BLaER1 treated with 17β-estradiol and CSF1 and Interleukin-3, amounts not matched to agents 10 nM and 100 nM (cell line): ENCODE data around the gene MISP3.
"Not testable (repeated sequence)": the region's sequence is repeated elsewhere in the genome, so short reads cannot be mapped to it uniquely, and the experiment has no call there.

Experiments
- H3K27ac ChIP-seq, 11 experiments: shearing (Covaris generic); formaldehyde crosslinking; 2 replicates each; pipeline ENCODE4 v1.8.1; 2022
- H3K27me3 ChIP-seq, 11 experiments: shearing (Covaris generic); formaldehyde crosslinking; 2 replicates each; pipeline ENCODE4 v1.8.1; 2022
- H3K36me3 ChIP-seq, 11 experiments: shearing (Covaris generic); formaldehyde crosslinking; 2 replicates each; pipeline ENCODE4 v1.8.1; 2022
- H3K4me1 ChIP-seq, 10 experiments: shearing (Covaris generic); formaldehyde crosslinking; 2 replicates each; pipeline ENCODE4 v1.8.1; 2022
- H3K4me2 ChIP-seq, 11 experiments: shearing (Covaris generic); formaldehyde crosslinking; 2 replicates each; pipeline ENCODE4 v1.8.1; 2022
- H3K4me3 ChIP-seq, 10 experiments: shearing (Covaris generic); formaldehyde crosslinking; 2 replicates each; pipeline ENCODE4 v1.8.1; 2022
- H3K9ac ChIP-seq, 11 experiments: shearing (Covaris generic); formaldehyde crosslinking; 2 replicates each; pipeline ENCODE4 v1.8.1; 2022
- H3K9me3 ChIP-seq, 11 experiments: shearing (Covaris generic); formaldehyde crosslinking; replicated peaks in 1 of 11; 2 replicates each; pipeline ENCODE4 v1.8.1; 2022
- H4K20me1 ChIP-seq, 11 experiments: shearing (Covaris generic); formaldehyde crosslinking; 2 replicates each; pipeline ENCODE4 v1.8.1; 2022
- Cebpa-rat ChIP-seq, 11 experiments: shearing (Covaris generic); IDR thresholded peaks; 2 replicates each; pipeline ENCODE4 v1.8.1; 2022

MISP3 gene

GRCh38 chr19:14072535-14073260, at the start of gene MISP3:
TSS of gene MISP3 (plus strand) at chr19:14072786. CDS start at chr19:14073310, 524 bp downstream.
- no peak for TF ChIP-seq Cebpa-rat (IDR thresholded peaks at IDR 0.05)
- peak within 1 kb of the TSS in 6 of 11 experiments; percentile 17 to 55 (median 50); a peak in 10 of 22 replicates for H3K27ac ChIP-seq
- no peaks in the 10 kb centered on the region for H3K9me3 ChIP-seq
- no peaks in the 10 kb centered on the region for H3K36me3 ChIP-seq
- peaks cover 34 to 61% (median 47%) of the 10 kb centered on the region in 10 experiments for H3K4me1 ChIP-seq
- peak within 1 kb of the TSS; percentile 48 to 80 (median 72) for H3K9ac ChIP-seq
- H4K20me1 ChIP-seq: peaks cover 0 to 9% (median 0%) of the 10 kb centered on the region in 11 experiments; a peak in 6 of 22 replicates
- peak within 1 kb of the TSS; percentile 90 to 100 (median 99) for H3K4me2 ChIP-seq
- H3K4me3 ChIP-seq: peak within 1 kb of the TSS; percentile 58 to 87 (median 68)
- H3K27me3 ChIP-seq: peaks cover 15 to 38% (median 34%) of the 10 kb centered on the region in 11 experiments; a peak in 21 of 22 replicates

- Histone ChIP-seq H3K4me1 (peaks cover 24 to 66% (median 32%) of the 10 kb centered on the region in 10 experiments), H3K9ac (peak overlapping the region in 5 of 11 experiments; percentile 14 to 38 (median 28); a peak in 5 of 22 replicates), H3K36me3 (no peaks in the 10 kb centered on the region), H3K9me3 (no peaks in the 10 kb centered on the region), H3K4me2 (peak overlapping the region in 9 of 11 experiments; percentile 11 to 66 (median 54); a peak in 14 of 22 replicates), H3K4me3 (no peak overlapping the region), H3K27me3 (no peaks in the 10 kb centered on the region), H4K20me1 (no peaks in the 10 kb centered on the region), H3K27ac (peak overlapping the region in 10 of 11 experiments; percentile 13 to 70 (median 53); a peak in 17 of 22 replicates)
- no peak for TF ChIP-seq Cebpa-rat (IDR thresholded peaks at IDR 0.05)
Measured at GRCh38 chr19:14023404-14024235, 49.0 kb upstream of the MISP3 start.

- Histone ChIP-seq H3K4me1 (peaks cover 22 to 64% (median 33%) of the 10 kb centered on the region in 10 experiments), H3K4me2 (peak overlapping the region in 4 of 11 experiments; percentile 17 to 55 (median 48); a peak in 6 of 22 replicates)
Measured at GRCh38 chr19:14026652-14027192, 45.9 kb upstream of the MISP3 start.

GRCh38 chr19:14027856-14028450, 44.6 kb upstream of the MISP3 start, which contains the start of gene RLN3:
TSS of gene RLN3 (plus strand) at chr19:14028148. CDS start at chr19:14028205, 57 bp downstream.
- Histone ChIP-seq H4K20me1 (no peaks in the 10 kb centered on the region), H3K4me2 (peak within 1 kb of the TSS in 9 of 11 experiments; percentile 6 to 56 (median 29); a peak in 15 of 22 replicates), H3K4me1 (peaks cover 31 to 72% (median 40%) of the 10 kb centered on the region in 10 experiments), H3K9ac (no peak within 1 kb of the TSS), H3K4me3 (no peak within 1 kb of the TSS), H3K27me3 (peaks cover 0 to 14% (median 0%) of the 10 kb centered on the region in 11 experiments; a peak in 7 of 22 replicates), H3K9me3 (no peaks in the 10 kb centered on the region), H3K36me3 (no peaks in the 10 kb centered on the region), H3K27ac (no peak within 1 kb of the TSS)
- TF ChIP-seq Cebpa-rat (IDR thresholded peaks at IDR 0.05): no peak

More at GRCh38 chr19:14026652-14027192, 45.9 kb upstream of the MISP3 start:
- H3K4me3 ChIP-seq, H3K9ac ChIP-seq, H3K36me3 ChIP-seq, H3K9me3 ChIP-seq, H4K20me1 ChIP-seq: not testable (repeated sequence)
- Histone ChIP-seq H3K27ac (0 out of 22 replicates have a peak overlapping the region, but pooled peaks of 1 of the 11 experiments have one; percentile 13), H3K27me3 (peaks cover 0 to 14% (median 0%) of the 10 kb centered on the region in 11 experiments; a peak in 7 of 22 replicates)

GRCh38 chr19:14028901-14029300, 43.7 kb upstream of the MISP3 start:
- TF ChIP-seq Cebpa-rat (IDR thresholded peaks at IDR 0.05): no peak
- H3K9me3 ChIP-seq: no peaks in the 10 kb centered on the region
- peak overlapping the region in 9 of 11 experiments; percentile 6 to 56 (median 29); a peak in 12 of 22 replicates for H3K4me2 ChIP-seq
- H3K27ac ChIP-seq: no peak overlapping the region
- peaks cover 0 to 14% (median 0%) of the 10 kb centered on the region in 11 experiments; a peak in 7 of 22 replicates for H3K27me3 ChIP-seq
- H3K36me3 ChIP-seq: no peaks in the 10 kb centered on the region
- H3K4me1 ChIP-seq: peaks cover 25 to 64% (median 32%) of the 10 kb centered on the region in 10 experiments
- no peaks in the 10 kb centered on the region for H4K20me1 ChIP-seq
- H3K9ac ChIP-seq: no peak overlapping the region
- no peak overlapping the region for H3K4me3 ChIP-seq

GRCh38 chr19:14030997-14031718, 41.4 kb upstream of the MISP3 start:
- peak overlapping the region; percentile 69 to 84 (median 81) for H3K9ac ChIP-seq
- H3K9me3 ChIP-seq: no peaks in the 10 kb centered on the region
- peak overlapping the region; percentile 87 to 99 (median 93) for H3K4me2 ChIP-seq
- peak overlapping the region in 9 of 11 experiments; percentile 63 to 86 (median 74); a peak in 16 of 22 replicates for H3K27ac ChIP-seq
- TF ChIP-seq Cebpa-rat (IDR thresholded peaks at IDR 0.05): no peak
- H3K27me3 ChIP-seq: peaks cover 0 to 14% (median 0%) of the 10 kb centered on the region in 11 experiments; a peak in 7 of 22 replicates
- peaks cover 0 to 7% (median 0%) of the 10 kb centered on the region in 11 experiments; a peak in 2 of 22 replicates for H3K36me3 ChIP-seq
- H4K20me1 ChIP-seq: no peaks in the 10 kb centered on the region
- peaks cover 15 to 41% (median 26%) of the 10 kb centered on the region in 10 experiments for H3K4me1 ChIP-seq
- peak overlapping the region; percentile 66 to 79 (median 71) for H3K4me3 ChIP-seq

GRCh38 chr19:14031719-14032480, 40.7 kb upstream of the MISP3 start, which contains the start of gene IL27RA:
TSS of gene IL27RA (plus strand) at chr19:14031762. CDS start at chr19:14031873, 111 bp downstream.
- Histone ChIP-seq H3K4me3 (peak within 1 kb of the TSS; percentile 66 to 79 (median 71)), H3K4me2 (peak within 1 kb of the TSS; percentile 87 to 99 (median 93)), H4K20me1 (no peaks in the 10 kb centered on the region), H3K27ac (peak within 1 kb of the TSS; percentile 38 to 86 (median 72); a peak in 21 of 22 replicates), H3K4me1 (peaks cover 8 to 34% (median 26%) of the 10 kb centered on the region in 10 experiments), H3K9ac (peak within 1 kb of the TSS; percentile 69 to 84 (median 81)), H3K9me3 (no peaks in the 10 kb centered on the region), H3K27me3 (peaks cover 0 to 14% (median 0%) of the 10 kb centered on the region in 11 experiments; a peak in 7 of 22 replicates), H3K36me3 (peaks cover 0 to 8% (median 0%) of the 10 kb centered on the region in 11 experiments; a peak in 3 of 22 replicates)
- TF ChIP-seq Cebpa-rat (IDR thresholded peaks at IDR 0.05): no peak
